C4-2B (cell line): ENCODE results near the gene NEDD4L.

ENCODE experiments used
- CTCF ChIP-seq: fragments of 450-650 bp; conservative IDR thresholded peaks from 2 replicates; pipeline ENCODE4 v1.5.1; 2017; ENCODE audit warnings: mild to moderate bottlenecking
- ZFX ChIP-seq: fragments of 450-650 bp; IDR thresholded peaks from 2 replicates; pipeline ENCODE4 v1.6.1; 2017

GRCh38 chr18:58055890-58056558 is 12.0 kb downstream of the NEDD4L start:
- TF ChIP-seq CTCF (no peak), ZFX (no peak)
